WI38 (cell line): Measurements from ENCODE around the gene TEAD4.

Experiments
- H3K4me3 ChIP-seq: 2 replicates; pipeline ENCODE4 v1.5.1; 2011; ENCODE audit warnings: low read depth, mild to moderate bottlenecking, control low read depth, low read length
- CTCF ChIP-seq: IDR thresholded peaks from 2 replicates; pipeline ENCODE4 v1.5.1; 2012; ENCODE audit warnings: low read depth, mild to moderate bottlenecking, control low read depth, low read length

Gene TEAD4

GRCh38 chr12:2959192-2959504, at the start of gene TEAD4:
TEAD4 (plus strand) TSS chr12:2959397.
- TF ChIP-seq CTCF: no peak
- peak within 1 kb of the TSS; percentile 65 for H3K4me3 ChIP-seq

DNA sequence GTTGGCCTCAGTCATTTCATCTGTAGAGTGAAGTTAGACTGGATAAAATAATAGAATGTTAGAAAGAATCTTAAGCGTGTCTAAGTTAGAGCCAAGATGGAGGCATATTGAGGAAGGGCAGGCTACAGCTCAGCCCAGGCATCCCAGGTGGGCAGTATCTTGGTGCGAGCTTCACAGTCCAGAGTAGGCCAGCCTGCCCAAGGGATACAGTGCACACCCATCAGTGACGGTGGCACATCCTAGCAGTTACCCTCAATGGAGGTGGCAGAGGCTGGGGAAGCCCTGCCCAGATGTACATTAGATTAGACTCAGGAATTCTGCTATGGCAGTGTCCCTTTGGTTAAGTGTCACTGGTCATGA, 47.0 kb upstream of the TEAD4 start:
- no peak for TF ChIP-seq CTCF
- no peak overlapping the region for H3K4me3 ChIP-seq

DNA sequence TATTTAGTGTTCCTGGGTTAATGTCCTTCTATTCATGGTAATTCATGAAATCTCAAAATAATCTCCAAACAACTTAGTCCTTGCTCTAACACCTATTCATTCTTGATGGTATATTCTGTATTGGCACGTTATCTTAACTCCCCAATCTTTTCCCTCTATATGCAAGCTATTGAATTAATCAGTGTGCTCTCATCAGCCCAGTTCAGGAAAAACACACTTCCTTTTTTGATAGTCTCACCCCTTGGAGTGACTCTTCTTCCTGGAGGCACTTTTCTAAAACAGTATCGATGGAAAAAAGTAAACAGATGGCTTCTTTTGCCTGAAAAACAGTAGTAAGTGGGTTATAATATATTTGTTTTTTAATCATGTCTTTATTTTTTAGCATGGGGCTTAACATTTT, 39.9 kb upstream of the TEAD4 start:
- no peak for TF ChIP-seq CTCF

DNA sequence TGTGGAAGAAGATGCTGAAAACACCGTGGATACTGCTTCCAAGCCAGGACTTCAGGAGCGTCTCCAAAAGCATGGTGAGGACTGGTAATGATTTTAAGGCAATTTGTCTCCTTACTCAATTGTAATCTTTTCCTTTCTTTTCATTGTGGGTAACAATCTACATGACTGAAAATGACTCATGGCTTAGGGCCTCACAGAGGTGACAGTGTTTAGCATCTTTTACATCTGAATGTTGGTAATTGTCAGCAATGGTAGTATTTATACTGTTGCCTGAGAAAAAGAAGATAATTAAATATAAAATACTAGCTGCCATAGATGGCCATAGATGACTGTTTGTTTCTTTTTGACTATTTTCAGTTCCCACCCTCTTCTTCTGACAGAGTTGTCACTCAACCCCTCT, 36.9 kb upstream of the TEAD4 start:
- no peak overlapping the region for H3K4me3 ChIP-seq
- no peak for TF ChIP-seq CTCF

More for the DNA sequence above, 39.9 kb upstream of the TEAD4 start:
- no peak overlapping the region for H3K4me3 ChIP-seq

- TF ChIP-seq CTCF: no peak
- no peak overlapping the region for H3K4me3 ChIP-seq
Observed at GRCh38 chr12:2923057-2923456, 36.1 kb upstream of the TEAD4 start.

DNA sequence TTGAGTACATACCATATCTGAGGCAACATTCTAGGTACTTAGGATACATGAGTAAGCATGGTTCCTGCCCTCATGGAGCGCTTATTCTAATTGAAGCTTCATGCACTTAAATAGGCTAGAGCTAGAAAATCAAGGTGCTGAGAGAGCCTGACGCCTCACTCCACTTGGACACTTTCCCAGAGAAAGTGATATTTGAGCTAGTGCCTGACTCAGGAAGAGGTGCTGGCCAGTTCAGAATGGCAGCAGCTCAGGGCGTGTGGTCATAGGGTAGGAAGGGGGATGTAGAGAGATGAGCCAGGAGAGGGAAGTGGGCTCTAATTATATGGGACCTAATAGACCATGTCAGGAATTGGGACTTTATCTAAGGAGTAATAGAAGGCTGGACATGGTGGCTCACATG, 35.2 kb upstream of the TEAD4 start:
- no peak overlapping the region for H3K4me3 ChIP-seq
- no peak for TF ChIP-seq CTCF

GRCh38 chr12:2925322-2925995, 33.7 kb upstream of the TEAD4 start:
- H3K4me3 ChIP-seq: no peak overlapping the region
- TF ChIP-seq CTCF: no peak
